Naive thymus-derived CD4-positive, alpha-beta T cell (primary cell): ENCODE measurements around the gene RAC3. TPM values are rescaled to one million over a fixed set of nuclear protein-coding genes. Genes with fewer than 3 reads are reported as not detected.

Experiments used
- ATAC-seq: fragments of 150-1000 bp; cut with Tn5 transposase; 2 replicates; pipeline ENCODE4 v1.10.0; 2021; ENCODE audit warnings: mild to moderate bottlenecking, moderate library complexity
- CTCF ChIA-PET: fragments of 350-600 bp; sonication (Branson Sonifier 250); formaldehyde crosslinking; loops from one replicate; lab custom pipeline; 2021; ENCODE audit warnings: antibody characterized with exemption; lab: Charles Lee
- POLR2A ChIA-PET: fragments of 350-600 bp; sonication (Branson Sonifier 250); formaldehyde crosslinking; loops from one replicate; lab custom pipeline; 2021; ENCODE audit warnings: antibody characterized with exemption, inconsistent platforms; lab: Charles Lee
- DNase-seq, 9 donors: peaks; one replicate each; pipeline versions ENCODE4 v3.0.0 to v3.0.0-alpha.2; 2020 to 2022; ENCODE audit warnings: mixed read lengths in 1 of 9
- H3K27ac ChIP-seq: one replicate; pipeline ENCODE4 v1.7.0; 2013; ENCODE audit warnings: mild to moderate bottlenecking, low read depth, low read length, moderate library complexity
- H3K27me3 ChIP-seq, 2 donors: one replicate each; pipeline ENCODE4 v1.7.0; 2013; ENCODE audit warnings: low read length in 2 of 2, mild to moderate bottlenecking in 2 of 2, moderate library complexity in 2 of 2; ENCODE audit not compliant: control insufficient read depth in 2 of 2, insufficient read depth in 2 of 2
- H3K36me3 ChIP-seq, 3 experiments: 1 replicate in 2 of 3; 2 replicates in 1 of 3; pipeline ENCODE4 v1.7.0; 2013; ENCODE audit warnings: low read length in 3 of 3, mild to moderate bottlenecking in 3 of 3, moderate library complexity in 1 of 3; ENCODE audit not compliant: insufficient read depth in 3 of 3, control insufficient read depth in 2 of 3
- H3K4me1 ChIP-seq, 2 donors: one replicate each; pipeline ENCODE4 v1.7.0; 2013; ENCODE audit warnings: low read length in 2 of 2, mild to moderate bottlenecking in 2 of 2, moderate library complexity in 1 of 2; ENCODE audit not compliant: control insufficient read depth in 2 of 2, insufficient read depth in 2 of 2
- H3K4me3 ChIP-seq: 2 replicates; pipeline ENCODE4 v1.7.0; 2013; ENCODE audit warnings: mild to moderate bottlenecking, low read length
- H3K9me3 ChIP-seq, 3 experiments: 1 replicate in 2 of 3; 2 replicates in 1 of 3; pipeline ENCODE4 v1.7.0; 2013; ENCODE audit warnings: low read length in 3 of 3; ENCODE audit not compliant: control insufficient read depth in 2 of 3
- H3K27ac Mint-ChIP-seq, 9 donors: one replicate each; pipeline ENCODE4 v1.8.0; 2020 to 2022; ENCODE audit warnings: mixed read lengths in 9 of 9, mild to moderate bottlenecking in 8 of 9, moderate library complexity in 5 of 9, inconsistent platforms in 2 of 9
- H3K27me3 Mint-ChIP-seq, 5 donors: one replicate each; pipeline ENCODE4 v1.8.0; 2021 to 2022; ENCODE audit warnings: mixed read lengths in 5 of 5, mild to moderate bottlenecking in 1 of 5
- H3K36me3 Mint-ChIP-seq, 5 donors: one replicate each; pipeline ENCODE4 v1.8.0; 2020 to 2022; ENCODE audit warnings: mixed read lengths in 5 of 5, mild to moderate bottlenecking in 3 of 5, inconsistent platforms in 1 of 5
- H3K4me1 Mint-ChIP-seq, 7 donors: one replicate each; pipeline ENCODE4 v1.8.0; 2020 to 2022; ENCODE audit warnings: mixed read lengths in 7 of 7, mild to moderate bottlenecking in 3 of 7, inconsistent platforms in 1 of 7
- H3K4me3 Mint-ChIP-seq, 10 donors: one replicate each; pipeline ENCODE4 v1.8.0; 2020 to 2022; ENCODE audit warnings: mild to moderate bottlenecking in 10 of 10, mixed read lengths in 10 of 10, moderate library complexity in 6 of 10, inconsistent platforms in 2 of 10
- H3K9me3 Mint-ChIP-seq, 11 donors: one replicate each; pipeline ENCODE4 v1.8.0; 2020 to 2022; ENCODE audit warnings: mixed read lengths in 11 of 11, mild to moderate bottlenecking in 4 of 11, inconsistent platforms in 1 of 11, moderate library complexity in 1 of 11
- intact Hi-C, 2 donors: fragments of 100-400 bp; cut with micrococcal nuclease; formaldehyde crosslinking; loops; one replicate each; pipeline ENCODE4 v1.15.1; 2023
- polyA plus RNA-seq, 2 donors: library from polyadenylated mRNA; unstranded; fragments of 300-500 nt; fragmentation: Illumina TruSeq; gene quantifications; one replicate each; pipeline ENCODE4 v1.2.3, GENCODE V29; 2021
- total RNA-seq, 6 experiments: library from RNA in 5 of 6; stranded (reverse) in 5 of 6; gene quantifications; 1 replicate in 5 of 6; 2 replicates in 1 of 6; pipeline ENCODE4 v1.2.3 and lab custom pipeline; 2021 to 2026

Gene RAC3
- total and polyA plus RNA-seq, 7 experiments from 2014 or later: 1.3 to 8.5 (median 2.1) TPM; not detected in 2

DNA sequence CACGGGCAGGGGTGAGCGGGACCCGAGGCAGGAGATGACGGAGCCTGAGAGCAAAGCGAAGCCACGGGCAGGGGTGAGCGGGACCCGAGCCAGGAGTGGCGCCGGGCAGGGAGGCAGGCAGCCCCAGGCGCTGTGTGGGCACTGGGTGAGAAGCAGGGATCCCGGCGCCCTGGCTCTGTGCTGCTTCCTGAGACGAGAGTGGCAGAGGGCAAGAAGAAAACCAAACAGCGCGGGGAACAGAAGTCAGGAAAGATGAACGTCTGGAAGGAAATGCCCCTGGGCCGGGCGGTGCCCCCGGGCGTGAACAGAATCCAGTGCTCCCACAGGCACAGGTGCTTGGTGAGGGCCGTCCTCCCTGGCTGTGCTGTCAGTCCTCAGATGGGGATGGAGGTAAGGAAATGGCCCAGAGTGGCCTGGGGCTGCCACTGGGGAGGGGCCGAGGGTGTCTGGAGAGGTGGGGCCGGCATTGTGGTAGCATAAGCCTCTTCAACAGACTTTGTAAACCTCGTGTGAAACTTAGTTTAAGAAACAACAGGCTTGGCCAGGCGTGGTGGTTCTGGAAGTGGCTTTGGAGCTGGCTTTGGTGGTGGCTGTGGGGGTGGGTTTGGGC lies 44.2 kb upstream of the RAC3 start:
- Histone ChIP-seq H3K9me3 (no peaks in the 10 kb centered on the region), H3K4me3 (no peak overlapping the region), H3K36me3 (peaks cover 0 to 63% (median 8%) of the 10 kb centered on the region in 3 experiments), H3K27me3 (no peaks in the 10 kb centered on the region), H3K4me1 (no peaks in the 10 kb centered on the region), H3K27ac (no peak overlapping the region)
- ATAC-seq (no peak), DNase-seq (no peak)
- peaks cover 5 to 30% (median 8%) of the 10 kb centered on the region in 5 donors for H3K36me3 Mint-ChIP-seq
- intact Hi-C loops: no loop called here
- no peaks in the 10 kb centered on the region for H3K27me3 Mint-ChIP-seq
- no peak overlapping the region for H3K27ac Mint-ChIP-seq
- ChIA-PET CTCF (no interaction called here), POLR2A (no interaction called here)
- peaks cover 0 to 2% (median 0%) of the 10 kb centered on the region in 11 donors for H3K9me3 Mint-ChIP-seq
- peaks cover 8 to 24% (median 19%) of the 10 kb centered on the region in 7 donors for H3K4me1 Mint-ChIP-seq
- H3K4me3 Mint-ChIP-seq: no peak overlapping the region

GRCh38 chr17:81990836-81991683 lies 40.4 kb upstream of the RAC3 start:
- Histone ChIP-seq H3K9me3 (no peaks in the 10 kb centered on the region), H3K4me1 (no peaks in the 10 kb centered on the region), H3K27ac (no peak overlapping the region), H3K36me3 (peaks cover 0 to 36% (median 0%) of the 10 kb centered on the region in 3 experiments), H3K27me3 (no peaks in the 10 kb centered on the region), H3K4me3 (no peak overlapping the region)
- no peaks in the 10 kb centered on the region for H3K27me3 Mint-ChIP-seq
- no peak overlapping the region for H3K4me3 Mint-ChIP-seq
- no peak for ATAC-seq
- no peak for DNase-seq
- no peak overlapping the region for H3K27ac Mint-ChIP-seq
- H3K4me1 Mint-ChIP-seq: peaks cover 0 to 14% (median 5%) of the 10 kb centered on the region in 7 donors
- intact Hi-C loops: no loop called here
- H3K9me3 Mint-ChIP-seq: no peaks in the 10 kb centered on the region
- H3K36me3 Mint-ChIP-seq: peaks cover 0 to 14% (median 0%) of the 10 kb centered on the region in 5 donors
- ChIA-PET POLR2A (no interaction called here), CTCF (interaction anchor here (1.1 kb wide), 1 partner anchor 32 kb away, joined by 3 read pairs; no protein-coding TSS in a partner anchor)

- DNase-seq (no peak), ATAC-seq (no peak)
- no peak overlapping the region for H3K27ac ChIP-seq
- H3K4me3 Mint-ChIP-seq: no peak overlapping the region
- no peaks in the 10 kb centered on the region for H3K9me3 Mint-ChIP-seq
- peaks cover 0 to 14% (median 0%) of the 10 kb centered on the region in 5 donors for H3K36me3 Mint-ChIP-seq
- peaks cover 0 to 12% (median 5%) of the 10 kb centered on the region in 7 donors for H3K4me1 Mint-ChIP-seq
- H3K27ac Mint-ChIP-seq: no peak overlapping the region
- no peaks in the 10 kb centered on the region for H3K27me3 ChIP-seq
- ChIA-PET CTCF (no interaction called here), POLR2A (no interaction called here)
- H3K4me3 ChIP-seq: no peak overlapping the region
- intact Hi-C loops: no loop called here
- no peaks in the 10 kb centered on the region for H3K27me3 Mint-ChIP-seq
- H3K36me3 ChIP-seq: peaks cover 0 to 38% (median 0%) of the 10 kb centered on the region in 3 experiments
- no peaks in the 10 kb centered on the region for H3K4me1 ChIP-seq
- no peaks in the 10 kb centered on the region for H3K9me3 ChIP-seq
Measured at GRCh38 chr17:81991684-81992305, 39.7 kb upstream of the RAC3 start.

DNA sequence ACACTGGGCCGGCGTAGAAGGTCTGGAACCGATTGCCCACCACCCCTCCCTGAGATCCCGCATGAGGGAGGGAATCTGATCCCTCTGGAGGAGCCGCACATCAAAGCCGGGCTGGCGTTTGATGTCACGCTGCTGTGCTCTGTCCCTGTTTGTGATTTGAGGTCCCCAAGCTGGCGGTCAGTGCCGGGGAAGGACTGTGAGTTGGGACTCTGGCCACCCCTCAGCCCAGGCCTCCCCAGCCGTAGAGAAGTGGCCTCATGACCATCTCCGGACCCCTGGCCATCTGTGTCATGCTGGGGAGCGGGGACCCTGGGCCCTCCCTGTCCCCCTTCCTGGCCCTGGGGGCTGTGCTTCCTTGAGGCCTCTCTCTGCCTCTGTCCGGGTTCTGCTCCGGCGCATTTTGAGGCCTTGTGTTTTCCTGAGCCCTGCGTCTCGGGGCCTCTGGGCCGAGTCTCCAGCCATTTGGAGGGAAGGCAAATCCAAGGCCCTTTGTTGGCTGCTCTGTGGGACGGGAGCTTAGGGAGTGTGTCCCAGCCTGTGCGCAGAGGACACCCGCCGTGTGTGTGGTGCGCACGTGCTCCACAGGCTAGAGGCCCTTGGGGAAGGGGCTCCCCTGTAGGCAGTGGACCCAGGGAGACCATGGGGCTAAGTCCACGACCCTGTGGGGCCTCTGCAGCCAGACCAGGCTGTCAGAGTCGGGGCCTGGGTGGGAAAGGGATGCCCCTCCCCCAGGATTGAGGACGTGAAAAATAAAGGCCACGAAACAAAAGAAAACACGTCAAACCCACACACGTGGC lies 39.0 kb upstream of the RAC3 start:
- Mint-ChIP-seq H3K4me1 (peaks cover 0 to 8% (median 5%) of the 10 kb centered on the region in 7 donors), H3K9me3 (no peaks in the 10 kb centered on the region), H3K36me3 (peaks cover 0 to 12% (median 0%) of the 10 kb centered on the region in 5 donors), H3K27ac (no peak overlapping the region), H3K4me3 (peak overlapping the region in 1 of 10 donors; percentile 21), H3K27me3 (no peaks in the 10 kb centered on the region)
- Histone ChIP-seq H3K27ac (no peak overlapping the region), H3K4me1 (no peaks in the 10 kb centered on the region), H3K36me3 (peaks cover 0 to 41% (median 0%) of the 10 kb centered on the region in 3 experiments), H3K4me3 (no peak overlapping the region), H3K27me3 (no peaks in the 10 kb centered on the region), H3K9me3 (no peaks in the 10 kb centered on the region)
- ChIA-PET CTCF (no interaction called here), POLR2A (no interaction called here)
- ATAC-seq: no peak
- intact Hi-C loops: no loop called here
- DNase-seq: no peak

DNA sequence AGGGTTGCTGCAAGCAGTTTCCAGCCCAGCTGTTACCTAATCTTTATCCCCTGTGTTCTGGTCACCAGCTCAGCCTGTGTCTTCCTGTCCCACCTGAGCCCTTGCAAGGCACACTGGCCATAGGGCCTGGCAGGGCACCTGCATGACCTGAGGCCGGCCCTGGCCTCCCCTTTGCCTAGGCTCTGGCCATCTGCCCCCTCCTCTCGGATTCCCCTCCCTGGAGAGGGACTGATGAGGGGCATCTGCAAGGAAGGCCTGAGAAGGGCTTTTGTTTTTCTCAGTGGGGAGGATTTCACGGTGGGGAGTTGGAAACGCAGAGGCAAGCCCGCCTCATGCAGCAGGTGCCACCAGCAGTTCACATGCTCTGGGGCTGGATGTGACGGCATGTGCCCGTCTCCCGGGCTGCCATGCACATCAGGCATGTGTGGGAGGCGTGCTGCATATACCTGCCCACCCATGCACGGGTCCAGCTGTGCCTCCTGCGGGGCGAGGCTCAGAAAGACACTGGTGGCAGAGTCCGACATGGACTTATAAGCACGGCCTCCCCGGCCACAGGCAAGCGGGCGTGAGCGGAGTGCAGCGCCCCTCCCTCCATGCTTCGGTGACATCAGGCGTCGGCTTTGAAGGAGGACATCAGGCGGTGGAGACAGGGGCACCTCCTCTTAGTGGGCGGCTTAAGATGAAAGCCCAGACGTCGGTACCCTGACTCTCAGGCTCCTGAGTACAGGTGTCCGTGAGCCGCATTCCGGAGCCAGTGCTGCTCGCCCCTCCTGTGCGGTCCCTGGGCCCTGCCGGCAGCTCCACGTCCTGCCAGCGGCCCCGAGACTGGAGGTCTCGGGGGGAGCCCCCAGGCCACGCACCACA lies 37.5 kb upstream of the RAC3 start:
- Mint-ChIP-seq H3K4me3 (no peak overlapping the region), H3K27ac (no peak overlapping the region), H3K9me3 (no peaks in the 10 kb centered on the region), H3K4me1 (peaks cover 0 to 10% (median 5%) of the 10 kb centered on the region in 7 donors), H3K27me3 (no peaks in the 10 kb centered on the region), H3K36me3 (peaks cover 0 to 12% (median 0%) of the 10 kb centered on the region in 5 donors)
- DNase-seq: no peak
- H3K9me3 ChIP-seq: no peaks in the 10 kb centered on the region
- H3K27ac ChIP-seq: no peak overlapping the region
- no peak overlapping the region for H3K4me3 ChIP-seq
- no peak for ATAC-seq
- no peaks in the 10 kb centered on the region for H3K4me1 ChIP-seq
- H3K27me3 ChIP-seq: no peaks in the 10 kb centered on the region
- POLR2A ChIA-PET: no interaction called here
- CTCF ChIA-PET: interaction anchor here (0.6 kb wide), 1 partner anchor 9 kb away, joined by 6 read pairs; no protein-coding TSS in a partner anchor
- peaks cover 0 to 37% (median 0%) of the 10 kb centered on the region in 3 experiments for H3K36me3 ChIP-seq
- intact Hi-C loops: no loop called here
